GM21737 (cell line): ENCODE results near the gene C9orf72.
"Not testable (repeated sequence)": the region's sequence is repeated elsewhere in the genome, so short reads cannot be mapped to it uniquely, and the experiment has no call there.

Experiments used
- ATAC-seq: cut with Tn5 transposase; IDR thresholded peaks from one replicate; pipeline ENCODE4 v1.9.1; 2021; ENCODE audit warnings: mild to moderate bottlenecking, moderate library complexity; ENCODE audit not compliant: unreplicated experiment

C9orf72 gene

DNA sequence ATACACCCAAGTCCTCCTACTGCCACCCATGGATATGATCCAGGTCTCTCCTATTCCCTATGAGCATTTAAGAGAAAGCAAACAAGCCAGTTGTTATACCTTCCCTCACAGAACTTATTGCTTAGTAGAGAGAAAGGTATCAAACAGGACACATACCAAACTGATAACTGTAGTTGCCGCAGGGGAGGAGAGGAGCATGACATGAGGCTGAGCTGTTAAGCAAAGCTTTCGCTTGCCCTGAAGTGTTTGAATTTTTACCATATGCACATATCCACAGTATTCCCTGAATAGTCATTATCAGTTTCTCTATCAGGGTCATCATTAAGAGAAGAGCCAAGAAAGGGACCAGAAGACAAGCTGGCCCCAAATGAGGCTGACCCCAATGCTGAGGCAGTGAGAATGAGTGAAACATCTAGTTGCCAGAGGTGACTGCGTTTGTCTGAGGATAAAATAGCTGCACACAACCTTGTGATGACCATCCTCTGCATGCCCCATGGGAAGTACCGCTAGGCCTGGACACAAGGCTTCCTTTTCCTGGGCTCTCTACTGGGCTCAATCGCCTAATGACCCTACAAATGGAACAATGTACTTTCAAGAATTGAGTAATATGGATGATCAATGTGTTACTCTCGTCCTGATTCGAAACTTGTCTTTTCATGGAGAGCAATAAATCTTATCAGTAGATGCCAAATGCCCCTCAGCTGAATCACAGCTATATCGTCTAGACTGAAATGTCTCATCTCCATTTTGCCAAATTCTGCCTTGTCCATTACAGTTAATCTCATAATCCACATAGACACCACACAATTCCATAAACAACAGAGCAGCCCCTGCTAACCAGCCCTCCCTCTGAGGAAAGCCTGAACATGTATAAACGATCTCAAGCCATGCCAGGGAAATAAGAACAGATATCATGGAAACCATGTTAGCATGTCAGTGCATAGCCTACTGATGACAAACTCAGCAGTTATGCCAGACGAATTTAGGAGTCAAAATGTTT, 53.5 kb downstream of the C9orf72 start:
- ATAC-seq = no peak

DNA sequence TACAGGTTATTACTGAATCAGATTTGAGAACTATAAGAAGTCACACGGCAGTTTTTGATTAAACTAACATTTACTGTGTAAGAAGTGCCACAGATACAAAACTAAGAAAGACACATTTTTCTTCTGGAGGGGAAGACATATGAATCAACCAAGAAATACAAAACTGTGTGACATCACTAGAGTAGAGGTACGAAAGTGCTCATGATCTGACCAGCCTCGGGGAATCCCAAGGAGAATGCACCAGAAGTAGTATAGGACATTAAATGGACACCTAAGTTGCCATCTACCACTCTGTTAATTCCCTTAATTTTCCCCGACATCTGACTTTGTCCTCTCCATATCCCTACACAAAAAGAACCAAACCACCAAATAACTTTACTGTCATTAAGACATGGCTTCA, 54.5 kb downstream of the C9orf72 start:
- ATAC-seq = no peak

DNA sequence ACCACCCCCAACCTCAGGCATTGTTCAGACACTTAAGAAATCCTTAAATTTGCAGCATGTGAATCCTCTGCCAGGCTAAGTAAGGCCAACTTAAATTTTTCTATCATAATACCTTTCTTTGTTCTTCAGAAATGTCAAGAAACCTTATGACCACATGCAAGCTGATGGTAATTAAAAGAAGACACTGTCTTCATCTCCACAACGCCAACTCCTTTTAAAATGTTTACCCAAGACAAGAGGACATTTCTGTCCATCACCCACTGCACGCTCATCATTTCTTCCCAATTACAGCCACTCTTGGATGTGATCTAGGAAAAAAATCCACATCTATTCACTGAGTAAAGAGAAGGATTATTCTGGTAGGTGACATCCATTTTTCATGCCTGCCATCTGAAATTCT, 55.3 kb downstream of the C9orf72 start:
- ATAC-seq = no peak

DNA sequence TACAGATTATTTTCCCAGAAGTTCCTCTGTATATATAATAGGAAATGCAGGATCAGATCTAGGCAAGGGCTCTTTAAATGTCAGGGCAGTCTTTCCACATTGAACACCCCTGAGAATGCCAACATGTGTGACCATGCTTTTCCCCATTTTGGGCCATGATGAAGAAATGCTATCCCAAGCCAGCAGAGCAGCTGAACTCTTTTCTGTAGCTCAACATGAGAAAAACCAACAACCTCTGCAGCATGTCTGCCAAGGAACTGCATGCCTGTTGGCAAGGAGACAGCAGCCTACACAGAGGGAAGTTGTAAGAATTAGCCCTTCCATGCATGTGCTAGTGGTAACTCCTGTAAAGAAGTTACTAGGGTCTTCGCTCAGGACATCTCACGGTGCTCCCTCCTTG, 58.7 kb downstream of the C9orf72 start:
- no peak for ATAC-seq

DNA sequence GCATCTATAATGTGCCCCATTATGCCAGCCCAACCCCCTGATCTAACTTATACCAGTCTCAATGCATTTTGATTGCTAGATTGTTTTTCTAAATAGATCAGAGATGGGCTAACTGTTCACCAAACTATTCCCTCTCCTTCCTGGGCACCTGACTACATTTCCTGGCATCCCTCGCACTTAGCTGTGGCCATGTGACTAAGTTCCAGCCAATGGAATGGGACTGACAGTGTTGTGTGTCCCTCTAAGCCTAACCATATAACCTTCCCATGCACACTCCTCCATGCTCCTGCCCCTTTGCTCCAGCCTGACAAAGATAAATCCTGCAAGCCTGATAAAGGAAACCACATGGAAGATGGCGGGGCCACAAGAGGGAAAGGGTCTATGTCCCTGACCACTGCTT, 61.5 kb downstream of the C9orf72 start:
- no peak for ATAC-seq

DNA sequence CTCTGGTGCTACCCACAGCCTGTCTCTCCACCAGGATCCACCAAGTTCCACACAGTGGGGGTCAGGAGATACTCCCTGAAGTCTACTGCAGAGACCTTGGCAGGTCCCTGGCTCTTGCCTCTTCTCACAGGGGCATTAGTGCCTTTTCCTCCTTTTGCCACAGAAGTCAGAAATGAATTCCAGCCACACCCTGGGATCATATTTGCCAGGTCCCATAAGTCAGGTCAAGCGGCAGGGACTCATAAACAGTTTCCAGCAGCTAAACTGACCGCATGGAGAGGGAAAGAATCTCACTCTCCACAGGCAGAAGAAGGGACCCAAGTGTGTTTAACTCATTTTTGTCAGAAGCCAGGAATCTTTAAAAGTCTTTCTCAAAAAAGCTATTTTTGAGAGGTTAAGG, 62.5 kb downstream of the C9orf72 start:
- no peak for ATAC-seq

DNA sequence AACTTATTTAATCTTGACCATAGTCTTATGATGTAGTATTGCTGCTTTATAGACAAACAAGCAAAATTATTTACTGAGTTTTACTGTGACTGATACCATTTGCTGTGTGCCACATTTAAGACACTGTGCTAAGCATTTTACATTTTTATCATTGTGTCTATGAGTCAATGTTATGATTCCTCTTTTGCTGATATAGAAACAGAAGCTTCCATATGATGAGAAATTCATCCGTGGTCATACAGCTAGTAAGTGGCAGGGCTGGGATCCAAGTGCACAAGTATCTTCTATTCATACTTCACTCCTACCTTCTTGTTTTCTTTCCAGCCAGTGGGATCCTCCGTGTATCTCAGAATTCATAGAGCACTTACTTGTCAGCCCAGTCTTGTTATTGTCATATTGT, 66.3 kb downstream of the C9orf72 start:
- ATAC-seq = no peak

DNA sequence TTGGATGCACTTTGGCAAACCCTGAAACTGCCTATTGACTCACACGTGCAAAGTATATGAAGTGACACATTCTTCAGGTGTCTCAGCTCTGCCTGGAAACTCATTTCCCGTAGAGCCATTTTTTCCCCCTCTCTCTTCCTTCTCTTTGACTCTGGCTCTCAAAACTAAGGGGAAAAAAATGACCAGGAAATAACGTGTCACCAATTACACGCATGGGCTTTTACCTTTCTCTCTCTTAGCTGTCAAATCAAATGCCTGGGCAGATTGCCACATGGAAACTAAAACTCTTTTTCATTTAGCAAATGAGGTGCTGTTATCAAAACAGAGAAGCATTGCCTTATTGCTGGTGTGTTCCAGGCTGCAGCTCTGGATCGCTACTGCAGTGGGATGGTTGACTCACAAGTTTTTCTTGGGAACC, 67.5 kb downstream of the C9orf72 start:
- ATAC-seq = no peak

DNA sequence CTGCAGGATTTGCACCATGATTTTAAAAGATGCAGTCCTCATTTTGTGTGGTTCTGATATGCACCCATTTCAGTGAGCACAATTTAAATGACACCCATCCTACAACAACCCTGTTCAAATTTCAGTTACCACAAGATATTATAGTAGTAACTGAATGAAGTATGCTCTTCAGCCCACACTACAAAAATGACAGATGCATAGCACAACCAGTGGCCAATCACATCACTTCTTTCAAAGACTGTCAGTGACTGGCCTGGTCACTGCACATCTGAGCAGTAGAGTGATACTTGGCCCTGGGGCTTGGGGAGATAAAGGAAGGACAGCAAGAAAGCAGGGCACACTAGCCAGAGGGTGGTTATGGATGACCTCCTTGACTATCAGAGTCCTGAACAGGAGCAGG, 69.0 kb downstream of the C9orf72 start:
- no peak for ATAC-seq

DNA sequence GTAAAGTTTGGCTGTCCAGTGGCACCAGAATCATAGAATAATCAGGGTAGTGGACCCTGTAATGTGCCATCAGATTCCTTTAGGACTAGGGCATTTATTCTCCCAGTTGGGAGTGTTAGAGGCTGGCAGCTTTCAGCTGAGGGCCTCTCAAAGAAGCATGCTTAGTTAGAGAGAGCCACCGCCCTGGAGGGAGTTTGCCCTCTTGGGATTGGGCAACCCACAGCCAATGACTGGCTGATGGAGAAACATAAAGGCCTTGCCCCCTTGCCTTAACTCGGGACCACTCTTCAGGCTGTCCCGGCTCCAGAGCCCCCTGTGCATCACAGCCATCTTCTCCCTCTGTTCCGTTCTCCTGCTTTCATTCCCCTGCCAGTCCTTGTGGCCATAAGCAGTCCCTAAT, 69.7 kb downstream of the C9orf72 start:
- ATAC-seq = no peak

DNA sequence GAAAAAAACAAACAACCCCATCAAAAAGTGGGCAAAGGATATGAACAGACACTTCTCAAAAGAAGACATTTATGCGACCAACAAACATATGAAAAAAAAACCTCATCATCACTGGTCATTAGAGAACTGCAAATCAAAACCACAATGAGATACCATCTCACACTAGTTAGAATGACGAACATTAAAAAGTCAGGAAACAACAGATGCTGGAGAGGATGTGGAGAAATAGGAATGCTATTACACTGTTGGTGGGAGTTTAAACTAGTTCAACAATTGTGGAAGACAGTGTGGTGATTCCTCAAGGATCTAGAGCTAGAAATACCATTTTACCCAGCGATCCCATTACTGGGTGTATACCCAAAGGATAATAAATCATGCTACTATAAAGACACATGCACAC, 72.4 kb downstream of the C9orf72 start:
- not testable (repeated sequence) for ATAC-seq

DNA sequence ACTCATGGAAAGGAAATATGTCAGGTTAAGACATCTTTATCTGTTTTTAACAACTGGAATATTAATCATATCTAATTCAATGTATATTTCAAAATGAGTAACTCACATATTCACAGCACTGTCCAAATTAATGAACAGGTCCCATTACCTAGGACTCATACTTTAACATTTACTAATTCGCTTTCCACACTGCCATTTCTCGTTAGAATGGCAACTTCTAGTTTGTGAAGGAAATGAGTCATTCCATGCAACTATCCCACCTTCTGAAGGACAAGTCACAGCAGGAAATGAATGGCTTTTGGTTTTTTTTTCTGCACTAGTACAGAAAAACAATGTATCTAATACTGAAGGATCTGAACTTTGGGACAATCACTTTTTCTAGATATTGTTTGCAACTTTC, 73.8 kb downstream of the C9orf72 start:
- ATAC-seq = no peak

DNA sequence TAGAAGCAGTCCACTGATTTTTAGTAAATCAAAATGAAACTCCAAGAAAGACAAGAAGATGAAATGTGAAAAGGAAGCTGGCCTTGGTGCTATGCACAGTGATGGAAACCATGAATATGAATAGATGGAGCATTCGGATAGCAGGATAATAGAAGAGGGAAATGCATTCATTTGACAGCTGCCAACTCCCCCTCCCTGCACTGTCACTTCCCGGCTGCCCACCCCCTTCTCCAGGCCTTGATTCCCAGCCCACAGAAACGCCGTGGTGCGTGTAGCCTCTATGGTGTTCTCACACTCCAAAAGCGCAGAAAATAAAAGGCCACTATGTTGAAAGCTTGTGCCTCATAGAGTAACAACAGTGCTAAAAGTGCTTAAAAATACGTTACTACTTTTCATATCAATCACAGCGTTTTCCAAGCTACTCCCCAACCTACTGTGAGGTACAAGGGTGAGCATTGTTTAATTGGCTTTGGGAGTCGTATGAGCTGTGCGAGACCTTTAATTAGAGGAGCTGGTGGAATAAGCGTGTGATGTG, 75.3 kb downstream of the C9orf72 start:
- no peak for ATAC-seq
